Choroid plexus epithelial cell (primary cell): ENCODE data around the gene HNRNPF.
"Not testable (repeated sequence)": the region's sequence is repeated elsewhere in the genome, so short reads cannot be mapped to it uniquely, and the experiment has no call there.

Experiments
- DNase-seq: peaks from one replicate; pipeline ENCODE4 v3.0.0-alpha.2; 2010; ENCODE audit warnings: low read depth
- H3K4me3 ChIP-seq: 2 replicates; pipeline ENCODE4 v1.5.1; 2011; ENCODE audit warnings: low read depth, mild to moderate bottlenecking, control low read depth, low read length, moderate library complexity
- CTCF ChIP-seq: conservative IDR thresholded peaks from 2 replicates; pipeline ENCODE4 v1.5.1; 2011; ENCODE audit warnings: low read depth, mild to moderate bottlenecking, control low read depth, inconsistent platforms, low read length, moderate library complexity

The HNRNPF gene, protein sequence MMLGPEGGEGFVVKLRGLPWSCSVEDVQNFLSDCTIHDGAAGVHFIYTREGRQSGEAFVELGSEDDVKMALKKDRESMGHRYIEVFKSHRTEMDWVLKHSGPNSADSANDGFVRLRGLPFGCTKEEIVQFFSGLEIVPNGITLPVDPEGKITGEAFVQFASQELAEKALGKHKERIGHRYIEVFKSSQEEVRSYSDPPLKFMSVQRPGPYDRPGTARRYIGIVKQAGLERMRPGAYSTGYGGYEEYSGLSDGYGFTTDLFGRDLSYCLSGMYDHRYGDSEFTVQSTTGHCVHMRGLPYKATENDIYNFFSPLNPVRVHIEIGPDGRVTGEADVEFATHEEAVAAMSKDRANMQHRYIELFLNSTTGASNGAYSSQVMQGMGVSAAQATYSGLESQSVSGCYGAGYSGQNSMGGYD

GRCh38 chr10:43408710-43409384 is at the start of gene HNRNPF:
HNRNPF (minus strand) TSS chr10:43409186; CDS start chr10:43387884, 21,302 bp downstream.
- peak; percentile 98 for DNase-seq
- no peak for TF ChIP-seq CTCF
- peak within 1 kb of the TSS; percentile 85 for H3K4me3 ChIP-seq

DNA sequence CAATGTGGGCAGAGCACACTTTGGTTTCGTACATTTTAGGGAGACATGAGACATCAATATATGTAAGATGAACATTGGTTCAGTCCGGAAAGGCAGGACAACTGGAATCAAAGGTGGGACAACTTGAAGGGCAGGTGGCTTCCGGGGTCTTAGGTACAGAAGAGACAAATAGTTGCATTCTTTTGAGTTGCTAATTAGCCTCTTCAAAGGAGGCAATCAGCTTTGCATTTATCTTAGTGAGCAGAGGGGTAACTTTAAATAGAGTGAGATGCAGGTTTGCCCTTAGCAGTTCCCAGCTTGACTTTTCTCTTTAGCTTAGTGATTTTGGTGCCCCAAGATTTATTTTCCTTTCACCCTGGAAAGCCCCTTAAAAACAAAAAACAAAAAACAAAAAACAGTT is 49.2 kb upstream of the HNRNPF start:
- no peak for DNase-seq
- H3K4me3 ChIP-seq = no peak overlapping the region
- no peak for TF ChIP-seq CTCF

DNA sequence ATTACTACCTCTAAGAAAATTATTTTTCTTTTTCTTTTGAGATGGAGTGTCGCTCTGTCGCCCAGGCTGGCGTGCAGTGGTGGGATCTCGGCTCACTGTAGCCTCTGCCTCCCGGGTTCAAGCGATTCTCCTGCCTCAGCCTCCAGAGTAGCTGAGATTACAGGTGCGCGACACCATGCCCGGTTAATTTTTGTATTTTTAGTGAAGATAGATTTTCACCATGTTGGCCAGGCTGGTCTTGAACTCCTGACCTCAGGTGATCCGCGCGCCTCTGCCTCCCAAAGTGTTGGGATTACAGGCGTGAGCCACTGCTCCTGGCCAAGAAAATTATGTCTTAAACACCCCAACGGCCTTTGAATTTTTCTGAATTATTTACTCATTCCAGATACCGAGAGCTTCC is 47.6 kb upstream of the HNRNPF start:
- H3K4me3 ChIP-seq, DNase-seq: not testable (repeated sequence)

DNA sequence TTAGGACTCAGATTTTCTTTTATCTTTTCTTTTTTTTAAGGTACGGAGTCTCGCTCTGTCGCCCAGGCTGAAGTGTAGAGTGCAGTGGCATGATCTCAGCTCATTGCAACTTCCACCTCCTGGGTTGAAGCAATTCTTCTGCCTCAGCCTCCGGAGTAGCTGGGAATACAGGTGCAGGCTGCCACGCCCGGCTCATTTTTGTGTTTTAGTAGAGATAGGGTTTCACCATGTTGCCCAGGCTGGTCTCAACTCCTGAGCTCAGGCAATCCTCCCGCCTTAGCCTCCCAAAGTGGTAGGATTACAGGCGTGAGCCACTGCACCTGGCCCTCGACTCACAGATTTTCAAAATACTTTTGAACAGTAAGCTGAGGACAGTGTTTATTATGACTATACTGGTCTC is 45.0 kb upstream of the HNRNPF start:
- not testable (repeated sequence) for H3K4me3 ChIP-seq, DNase-seq

DNA sequence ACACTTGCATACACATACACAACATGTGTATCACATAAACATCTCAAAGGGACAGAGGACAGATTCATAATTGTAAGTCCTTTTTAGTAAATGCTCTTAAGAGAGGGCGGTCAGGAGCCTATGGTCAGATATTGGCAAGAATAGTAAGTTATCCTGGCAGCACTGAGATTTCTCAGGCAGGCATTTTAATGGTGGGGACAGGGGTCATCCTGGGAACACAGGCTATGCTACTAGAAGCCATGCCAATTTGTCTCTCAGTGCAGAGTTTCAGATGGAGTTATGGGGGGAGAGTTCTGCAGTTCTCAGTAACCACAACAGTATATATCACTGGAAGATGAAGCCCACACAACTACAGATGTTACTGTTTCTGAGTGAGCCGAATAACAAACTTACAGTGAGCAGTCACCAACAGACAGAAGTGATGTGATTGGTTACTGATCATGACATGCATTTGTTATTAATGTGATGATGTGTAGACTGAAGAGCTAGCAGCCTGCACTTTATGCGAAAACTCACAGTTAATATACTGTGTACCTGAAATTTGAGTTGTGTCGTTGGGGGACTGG is 44.4 kb upstream of the HNRNPF start:
- TF ChIP-seq CTCF = no peak
- no peak for DNase-seq
- no peak overlapping the region for H3K4me3 ChIP-seq

DNA sequence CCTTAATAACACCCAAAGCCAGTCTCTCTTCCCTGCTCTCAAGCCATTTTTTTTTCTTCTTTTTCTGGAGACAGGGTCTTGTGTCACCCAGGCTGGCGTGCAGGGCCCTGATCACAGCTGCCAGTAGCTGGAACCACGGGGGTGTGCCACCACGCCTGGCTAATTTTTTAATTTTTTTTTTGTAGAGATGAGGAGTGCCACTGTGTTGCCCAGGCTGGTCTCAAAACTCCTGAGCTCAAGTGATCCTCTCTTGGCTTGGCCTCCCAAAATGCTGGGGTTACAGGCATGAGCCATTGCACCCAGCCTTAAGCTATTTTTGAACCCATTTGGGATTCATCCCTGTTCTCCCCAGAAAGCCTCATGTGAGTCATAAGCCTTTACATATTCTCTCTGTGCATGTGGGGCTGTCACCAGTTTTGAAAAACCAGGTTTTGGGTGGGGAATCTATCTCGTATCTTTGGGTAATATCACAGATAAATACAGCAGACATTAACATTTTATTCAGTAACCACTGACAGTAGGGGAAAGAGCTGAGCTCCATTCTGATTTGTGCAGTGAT is 43.4 kb upstream of the HNRNPF start:
- DNase-seq = no peak
- no peak for TF ChIP-seq CTCF
- no peak overlapping the region for H3K4me3 ChIP-seq

GRCh38 chr10:43448742-43449141 is 39.8 kb upstream of the HNRNPF start:
- DNase-seq = no peak
- no peak for TF ChIP-seq CTCF
- H3K4me3 ChIP-seq = no peak overlapping the region

- DNase-seq, H3K4me3 ChIP-seq: not testable (repeated sequence)
Observed at GRCh38 chr10:43446219-43447017, 37.4 kb upstream of the HNRNPF start.
